ENCODE measurements around the gene MUC4. TPM values are rescaled to one million over a fixed set of nuclear protein-coding genes. Genes with fewer than 3 reads are reported as not detected.
"Not testable (repeated sequence)": the region's sequence is repeated elsewhere in the genome, so short reads cannot be mapped to it uniquely, and the experiment has no call there.

Gene MUC4
- total and polyA plus RNA-seq, 5 donors, result 0.02 to 0.12 TPM; not detected in 3

- ATAC-seq (no peak), DNase-seq (no peak)
- no peaks in the 10 kb centered on the region for H3K27me3 ChIP-seq (ENCODE audit: control insufficient read depth, insufficient read depth)
- no peak overlapping the region for H3K4me3 ChIP-seq (ENCODE audit: low read length)
- H3K4me1 ChIP-seq (ENCODE audit: control insufficient read depth, insufficient read depth, low read length), result no peaks in the 10 kb centered on the region
- WGBS, result 79% methylated on average over 5 of the region's 5 CpGs
- no peak overlapping the region for H3K27ac ChIP-seq (ENCODE audit: low read length)
- no peaks in the 10 kb centered on the region for H3K9me3 ChIP-seq (ENCODE audit: control insufficient read depth, low read length)
- intact Hi-C loops (cut with DNase I), result no loop called here
Observed at GRCh38 chr3:195820901-195821300, 9.2 kb upstream of the MUC4 start.

- H3K9me3 ChIP-seq (ENCODE audit: control insufficient read depth, low read length), result no peaks in the 10 kb centered on the region
- no peak overlapping the region for H3K27ac ChIP-seq (ENCODE audit: low read length)
- no peak overlapping the region for H3K4me3 ChIP-seq (ENCODE audit: low read length)
- DNase-seq (no peak), ATAC-seq (no peak)
- intact Hi-C loops (cut with DNase I), result no loop called here
- no peaks in the 10 kb centered on the region for H3K4me1 ChIP-seq (ENCODE audit: control insufficient read depth, insufficient read depth, low read length)
- 81% methylated on average over 8 of the region's 8 CpGs for WGBS
- H3K27me3 ChIP-seq (ENCODE audit: control insufficient read depth, insufficient read depth), result no peaks in the 10 kb centered on the region
Observed at GRCh38 chr3:195820186-195820585, 8.5 kb upstream of the MUC4 start.

GRCh38 chr3:195818301-195818700 is 6.6 kb upstream of the MUC4 start:
- WGBS, result 88% methylated on average over 21 of the region's 21 CpGs
- Histone ChIP-seq H3K9me3 (ENCODE audit: control insufficient read depth, low read length) (no peaks in the 10 kb centered on the region), H3K4me1 (ENCODE audit: control insufficient read depth, insufficient read depth, low read length) (no peaks in the 10 kb centered on the region), H3K27ac (ENCODE audit: low read length) (no peak overlapping the region), H3K27me3 (ENCODE audit: control insufficient read depth, insufficient read depth) (no peaks in the 10 kb centered on the region), H3K4me3 (ENCODE audit: low read length) (no peak overlapping the region)
- ATAC-seq (no peak), DNase-seq (peak in 1 of 3 donors; percentile 38)
- intact Hi-C loops (cut with DNase I), result no loop called here

GRCh38 chr3:195817578-195818135 is 5.9 kb upstream of the MUC4 start:
- Histone ChIP-seq H3K27me3 (ENCODE audit: control insufficient read depth, insufficient read depth) (no peaks in the 10 kb centered on the region), H3K4me1 (ENCODE audit: control insufficient read depth, insufficient read depth, low read length) (no peaks in the 10 kb centered on the region), H3K4me3 (ENCODE audit: low read length) (no peak overlapping the region), H3K27ac (ENCODE audit: low read length) (no peak overlapping the region), H3K9me3 (ENCODE audit: control insufficient read depth, low read length) (no peaks in the 10 kb centered on the region)
- WGBS, result 86% methylated on average over 17 of the region's 17 CpGs
- DNase-seq (peak in 1 of 3 donors; percentile 30), ATAC-seq (no peak)
- intact Hi-C loops (cut with DNase I), result no loop called here

- intact Hi-C loops (cut with DNase I); ATAC-seq: not testable (repeated sequence)
- WGBS, result 92% methylated on average over 21 of the region's 23 CpGs
Observed at GRCh38 chr3:195816276-195816913, 4.7 kb upstream of the MUC4 start.

GRCh38 chr3:195815169-195815771 is 3.5 kb upstream of the MUC4 start:
- H3K27me3 ChIP-seq (ENCODE audit: control insufficient read depth, insufficient read depth), result no peaks in the 10 kb centered on the region
- DNase-seq, result no peak
- intact Hi-C loops (cut with DNase I), result no loop called here
- H3K27ac ChIP-seq (ENCODE audit: low read length), result no peak overlapping the region
- no peak overlapping the region for H3K4me3 ChIP-seq (ENCODE audit: low read length)
- no peak for ATAC-seq
- WGBS, result 80% methylated on average over 18 of the region's 18 CpGs
- no peaks in the 10 kb centered on the region for H3K4me1 ChIP-seq (ENCODE audit: control insufficient read depth, insufficient read depth, low read length)
- no peaks in the 10 kb centered on the region for H3K9me3 ChIP-seq (ENCODE audit: control insufficient read depth, low read length)

More at GRCh38 chr3:195816276-195816913, 4.7 kb upstream of the MUC4 start:
- H3K27me3 ChIP-seq (ENCODE audit: control insufficient read depth, insufficient read depth); H3K4me1 ChIP-seq (ENCODE audit: control insufficient read depth, insufficient read depth, low read length); DNase-seq; H3K4me3 ChIP-seq (ENCODE audit: low read length); H3K27ac ChIP-seq (ENCODE audit: low read length); H3K9me3 ChIP-seq (ENCODE audit: control insufficient read depth, low read length): not testable (repeated sequence)

- H3K27me3 ChIP-seq (ENCODE audit: control insufficient read depth, insufficient read depth), result no peaks in the 10 kb centered on the region
- 83% methylated on average over 24 of the region's 24 CpGs for WGBS
- ATAC-seq, result no peak
- no peaks in the 10 kb centered on the region for H3K4me1 ChIP-seq (ENCODE audit: control insufficient read depth, insufficient read depth, low read length)
- H3K27ac ChIP-seq (ENCODE audit: low read length), result no peak overlapping the region
- DNase-seq, result no peak
- intact Hi-C loops (cut with DNase I), result no loop called here
- H3K4me3 ChIP-seq (ENCODE audit: low read length), result no peak overlapping the region
- no peaks in the 10 kb centered on the region for H3K9me3 ChIP-seq (ENCODE audit: control insufficient read depth, low read length)
Observed at GRCh38 chr3:195813916-195814640, 2.3 kb upstream of the MUC4 start.

- Histone ChIP-seq H3K9me3 (ENCODE audit: control insufficient read depth, low read length) (no peaks in the 10 kb centered on the region), H3K27me3 (ENCODE audit: control insufficient read depth, insufficient read depth) (no peaks in the 10 kb centered on the region), H3K27ac (ENCODE audit: low read length) (no peak overlapping the region), H3K4me3 (ENCODE audit: low read length) (no peak overlapping the region), H3K4me1 (ENCODE audit: control insufficient read depth, insufficient read depth, low read length) (no peaks in the 10 kb centered on the region)
- intact Hi-C loops (cut with DNase I), result no loop called here
- DNase-seq, result no peak
- WGBS, result 86% methylated on average over 20 of the region's 20 CpGs
- ATAC-seq, result peak in 1 of 2 donors; percentile 21
Observed at GRCh38 chr3:195812366-195812765, 637 bp upstream of the MUC4 start.

GRCh38 chr3:195810455-195810845 is 1.3 kb downstream of the MUC4 start:
- intact Hi-C loops (cut with DNase I), result no loop called here
- no peaks in the 10 kb centered on the region for H3K4me1 ChIP-seq (ENCODE audit: control insufficient read depth, insufficient read depth, low read length)
- no peaks in the 10 kb centered on the region for H3K27me3 ChIP-seq (ENCODE audit: control insufficient read depth, insufficient read depth)
- ATAC-seq (no peak), DNase-seq (no peak)
- H3K27ac ChIP-seq (ENCODE audit: low read length), result no peak overlapping the region
- no peak overlapping the region for H3K4me3 ChIP-seq (ENCODE audit: low read length)
- 73% methylated on average over 19 of the region's 19 CpGs for WGBS
- H3K9me3 ChIP-seq (ENCODE audit: control insufficient read depth, low read length), result no peaks in the 10 kb centered on the region

- Histone ChIP-seq H3K4me1 (ENCODE audit: control insufficient read depth, insufficient read depth, low read length) (no peaks in the 10 kb centered on the region), H3K4me3 (ENCODE audit: low read length) (no peak overlapping the region), H3K27ac (ENCODE audit: low read length) (no peak overlapping the region), H3K9me3 (ENCODE audit: control insufficient read depth, low read length) (no peaks in the 10 kb centered on the region), H3K27me3 (ENCODE audit: control insufficient read depth, insufficient read depth) (no peaks in the 10 kb centered on the region)
- intact Hi-C loops (cut with DNase I), result no loop called here
- ATAC-seq, result no peak
- DNase-seq, result no peak
- WGBS, result 78% methylated on average over 22 of the region's 22 CpGs
Observed at GRCh38 chr3:195809796-195810454, 1.8 kb downstream of the MUC4 start.
